ENCODE measurements around the gene CAMKK1.
A peak's percentile ranks its signal among the peaks of the same experiment; 100 is the strongest.
"Not testable (repeated sequence)": the region's sequence is repeated elsewhere in the genome, so short reads cannot be mapped to it uniquely, and the experiment has no call there.

Gene CAMKK1

DNA sequence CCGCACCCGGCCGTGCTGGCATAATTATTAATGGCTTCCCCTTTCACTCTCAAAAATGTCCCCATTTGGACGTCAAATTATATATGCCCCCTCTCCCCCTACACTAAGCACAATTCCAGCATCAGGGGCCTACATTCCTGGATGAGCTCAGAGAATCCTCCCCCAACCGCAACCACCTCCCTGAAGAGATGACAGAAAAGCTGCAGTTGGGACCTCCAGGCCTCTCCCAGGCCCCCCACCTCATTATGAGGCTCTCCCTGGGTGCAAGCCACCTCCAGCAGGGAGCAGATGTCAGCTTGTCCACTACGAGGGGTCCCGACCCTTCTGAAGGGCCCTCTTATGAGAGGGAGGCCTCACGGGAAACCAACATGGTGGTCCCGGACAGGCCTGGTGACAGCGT lies 28.3 kb downstream of the CAMKK1 start:
- Histone ChIP-seq H3K36me3 (peaks cover 11 to 64% (median 29%) of the 10 kb centered on the region in 3 donors), H3K4me3 (no peak overlapping the region), H3K9me3 (no peaks in the 10 kb centered on the region), H3K4me1 (peaks cover 0 to 12% (median 7%) of the 10 kb centered on the region in 4 donors), H3K27me3 (no peaks in the 10 kb centered on the region), H3K27ac (peak overlapping the region; percentile 13 to 44)
- DNase-seq: no peak
- intact Hi-C loops (cut with DNase I; ENCODE audit: low total_unique reads): loop anchor here (5.0 kb wide), 1 partner anchor 143 kb away; no protein-coding TSS in a partner anchor
- TF ChIP-seq, protein P1, sequence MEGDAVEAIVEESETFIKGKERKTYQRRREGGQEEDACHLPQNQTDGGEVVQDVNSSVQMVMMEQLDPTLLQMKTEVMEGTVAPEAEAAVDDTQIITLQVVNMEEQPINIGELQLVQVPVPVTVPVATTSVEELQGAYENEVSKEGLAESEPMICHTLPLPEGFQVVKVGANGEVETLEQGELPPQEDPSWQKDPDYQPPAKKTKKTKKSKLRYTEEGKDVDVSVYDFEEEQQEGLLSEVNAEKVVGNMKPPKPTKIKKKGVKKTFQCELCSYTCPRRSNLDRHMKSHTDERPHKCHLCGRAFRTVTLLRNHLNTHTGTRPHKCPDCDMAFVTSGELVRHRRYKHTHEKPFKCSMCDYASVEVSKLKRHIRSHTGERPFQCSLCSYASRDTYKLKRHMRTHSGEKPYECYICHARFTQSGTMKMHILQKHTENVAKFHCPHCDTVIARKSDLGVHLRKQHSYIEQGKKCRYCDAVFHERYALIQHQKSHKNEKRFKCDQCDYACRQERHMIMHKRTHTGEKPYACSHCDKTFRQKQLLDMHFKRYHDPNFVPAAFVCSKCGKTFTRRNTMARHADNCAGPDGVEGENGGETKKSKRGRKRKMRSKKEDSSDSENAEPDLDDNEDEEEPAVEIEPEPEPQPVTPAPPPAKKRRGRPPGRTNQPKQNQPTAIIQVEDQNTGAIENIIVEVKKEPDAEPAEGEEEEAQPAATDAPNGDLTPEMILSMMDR (IDR thresholded peaks at IDR 0.05): no peak

DNA sequence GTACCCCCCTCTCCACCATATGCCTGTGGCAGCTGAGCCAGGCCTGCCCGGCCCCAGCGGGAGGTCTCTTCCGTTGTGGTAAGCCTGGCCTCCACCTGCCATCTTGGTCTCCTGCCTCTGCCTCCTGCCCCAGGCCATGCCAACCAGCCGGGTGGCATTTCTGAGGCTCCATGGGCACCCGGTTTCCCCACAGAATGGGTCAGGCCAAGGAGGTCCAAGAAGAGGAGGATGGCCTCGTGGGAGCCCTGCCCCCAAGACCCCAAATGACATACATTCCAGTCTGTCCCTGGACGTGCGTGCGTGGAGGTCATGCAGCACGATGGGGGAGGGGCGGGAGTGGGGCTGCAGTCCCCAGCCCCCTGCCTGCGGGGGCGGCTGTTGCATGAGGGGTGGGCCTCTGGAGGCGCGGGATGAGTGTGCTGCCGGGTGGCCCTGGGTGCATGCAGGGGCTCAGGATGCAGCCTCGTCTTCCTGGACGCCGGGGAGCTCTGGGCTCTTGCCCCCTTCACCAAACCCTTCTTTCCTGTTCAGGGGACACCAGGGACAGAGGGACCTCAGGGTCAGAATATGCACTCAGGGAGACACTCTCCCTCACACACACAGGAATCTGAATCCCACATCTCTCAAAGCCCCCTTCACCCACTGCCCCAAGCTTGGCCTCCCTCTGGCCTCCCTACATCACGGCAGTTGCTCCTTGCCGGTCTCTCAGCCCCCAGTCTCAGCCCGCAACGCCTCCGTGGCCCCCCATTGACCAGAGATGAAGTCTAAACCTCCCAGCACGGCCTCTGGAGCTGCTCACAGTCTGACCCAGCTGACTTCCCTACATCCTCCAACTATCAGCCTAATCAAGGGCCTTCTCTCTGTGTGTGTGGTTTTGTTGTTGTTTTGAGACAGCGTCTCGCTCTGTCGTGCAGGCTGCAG lies 30.8 kb downstream of the CAMKK1 start:
- peaks cover 0 to 12% (median 7%) of the 10 kb centered on the region in 4 donors for H3K4me1 ChIP-seq
- DNase-seq: no peak
- H3K36me3 ChIP-seq: peaks cover 8 to 43% (median 25%) of the 10 kb centered on the region in 3 donors
- intact Hi-C loops (cut with DNase I; ENCODE audit: low total_unique reads): loop anchor here (5.0 kb wide), 1 partner anchor 145 kb away; no protein-coding TSS in a partner anchor
- H3K27me3 ChIP-seq: no peaks in the 10 kb centered on the region
- TF ChIP-seq, protein P1 (IDR thresholded peaks at IDR 0.05): no peak
- H3K27ac ChIP-seq: no peak overlapping the region
- H3K4me3 ChIP-seq: no peak overlapping the region
- H3K9me3 ChIP-seq: no peaks in the 10 kb centered on the region

DNA sequence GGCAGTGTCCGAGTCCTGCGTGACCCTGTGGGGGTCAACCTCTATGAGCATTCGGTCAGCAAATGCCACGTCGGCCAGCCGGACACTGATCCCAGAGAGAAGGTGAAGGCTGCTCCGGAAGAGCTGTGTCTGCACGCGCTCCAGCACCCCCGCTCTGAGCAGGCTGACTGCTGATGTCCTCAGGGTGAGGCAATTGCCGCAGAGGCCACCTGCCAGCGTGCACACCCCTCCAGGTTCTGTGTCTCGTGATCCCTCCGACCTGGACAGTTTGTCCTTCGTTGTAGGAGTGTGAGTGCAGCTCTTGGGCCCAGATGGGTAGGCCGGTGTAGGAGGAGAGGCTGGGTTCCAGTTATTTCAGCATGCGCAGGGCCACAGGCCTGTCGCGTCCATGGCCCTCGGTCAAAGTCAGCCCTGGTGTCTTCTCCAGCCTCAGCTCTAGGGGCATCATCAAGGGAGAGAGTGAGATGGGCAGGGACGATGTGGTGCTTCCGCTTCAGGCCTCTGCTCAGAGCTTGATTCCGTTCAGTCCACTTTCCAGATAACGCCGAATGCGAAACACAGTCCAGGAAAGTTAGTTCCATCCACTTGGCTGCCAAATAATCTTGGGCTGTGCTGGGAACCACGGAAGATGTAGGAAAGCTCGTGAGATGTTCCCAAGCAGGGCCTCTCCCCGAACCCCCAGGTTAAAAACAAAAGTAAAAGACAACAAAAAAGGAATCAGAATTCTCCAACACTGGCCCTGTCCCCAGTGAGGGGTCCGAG lies 31.7 kb downstream of the CAMKK1 start:
- TF ChIP-seq, protein P1 (IDR thresholded peaks at IDR 0.05): no peak
- Histone ChIP-seq H3K36me3 (peaks cover 8 to 43% (median 25%) of the 10 kb centered on the region in 3 donors), H3K4me1 (peaks cover 0 to 12% (median 7%) of the 10 kb centered on the region in 4 donors), H3K9me3 (no peaks in the 10 kb centered on the region), H3K27ac (no peak overlapping the region), H3K4me3 (no peak overlapping the region), H3K27me3 (no peaks in the 10 kb centered on the region)
- DNase-seq: no peak
- intact Hi-C loops (cut with DNase I; ENCODE audit: low total_unique reads): loop anchor here (5.0 kb wide), 1 partner anchor 146 kb away; no protein-coding TSS in a partner anchor

DNA sequence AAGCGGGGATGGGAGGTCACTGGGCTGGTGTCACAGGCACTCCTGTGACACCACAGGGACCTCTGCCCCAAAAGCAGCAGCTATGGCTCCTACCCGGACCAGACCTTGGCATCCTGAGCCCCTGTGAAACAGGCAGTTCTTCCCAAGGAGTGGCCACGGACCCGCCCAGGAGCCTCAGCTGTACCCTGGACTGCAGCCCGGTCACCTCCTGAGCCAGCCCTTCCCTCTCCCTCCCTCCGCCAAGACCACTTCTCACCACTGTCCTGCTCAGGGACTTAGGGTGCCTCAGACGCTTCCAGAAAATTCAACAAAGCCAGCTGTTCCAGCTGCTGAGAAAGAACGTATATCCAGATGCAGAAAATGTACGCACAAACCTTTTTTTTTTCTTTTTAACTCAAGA lies 32.9 kb downstream of the CAMKK1 start:
- DNase-seq: no peak
- TF ChIP-seq, protein P1 (IDR thresholded peaks at IDR 0.05): no peak
- no peak overlapping the region for H3K4me3 ChIP-seq
- H3K4me1 ChIP-seq: peaks cover 0 to 5% (median 3%) of the 10 kb centered on the region in 4 donors
- no peaks in the 10 kb centered on the region for H3K27me3 ChIP-seq
- no peak overlapping the region for H3K27ac ChIP-seq
- H3K9me3 ChIP-seq: no peaks in the 10 kb centered on the region
- intact Hi-C loops (cut with DNase I; ENCODE audit: low total_unique reads): loop anchor here (5.0 kb wide), 1 partner anchor 147 kb away; no protein-coding TSS in a partner anchor
- peaks cover 8 to 32% (median 25%) of the 10 kb centered on the region in 3 donors for H3K36me3 ChIP-seq

DNA sequence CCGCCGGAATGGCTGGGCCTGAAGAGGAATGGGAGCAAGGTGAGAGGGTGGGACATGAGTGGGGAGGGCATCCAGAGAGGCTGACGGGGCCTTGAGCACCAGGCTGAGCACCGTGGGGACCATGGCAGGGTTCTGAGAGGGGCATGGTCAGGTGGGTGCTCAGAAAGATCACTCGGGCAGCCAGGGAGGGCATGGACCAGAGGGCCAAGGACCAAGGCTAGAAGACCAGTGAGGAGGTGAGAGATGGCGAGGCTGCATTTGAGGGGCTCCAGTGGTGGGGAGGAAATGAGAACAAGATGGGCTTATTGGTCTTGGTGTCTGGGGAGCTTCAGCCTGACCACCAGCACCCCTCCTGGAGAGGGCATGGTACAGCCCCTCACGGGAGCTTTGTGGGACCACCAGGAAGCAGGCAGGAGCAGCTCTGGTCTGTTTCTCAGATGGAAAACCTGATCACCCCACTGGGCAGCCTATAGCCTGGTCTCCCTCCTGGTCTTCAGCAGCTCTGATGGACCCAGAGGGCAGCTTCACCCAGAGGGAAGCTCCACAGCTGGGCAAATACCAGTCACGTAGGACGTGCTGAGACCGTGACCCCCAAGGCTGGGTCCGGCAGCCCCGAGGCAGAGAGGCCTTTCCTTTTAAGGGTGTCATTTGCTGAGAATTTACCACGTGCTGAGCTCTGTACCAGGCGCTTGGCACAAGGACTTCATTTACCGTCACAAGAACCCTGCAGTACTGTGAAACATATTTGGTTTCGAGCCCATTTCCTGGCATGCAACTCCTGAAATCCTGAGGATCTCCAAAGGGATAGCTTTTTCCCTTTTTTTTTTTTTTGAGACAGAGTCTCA lies 35.4 kb downstream of the CAMKK1 start:
- H3K4me1 ChIP-seq: no peaks in the 10 kb centered on the region
- H3K9me3 ChIP-seq: no peaks in the 10 kb centered on the region
- TF ChIP-seq, protein P1 (IDR thresholded peaks at IDR 0.05): no peak
- H3K36me3 ChIP-seq: peaks cover 8 to 29% (median 25%) of the 10 kb centered on the region in 3 donors
- H3K4me3 ChIP-seq: no peak overlapping the region
- H3K27ac ChIP-seq: no peak overlapping the region
- intact Hi-C loops (cut with DNase I; ENCODE audit: low total_unique reads): no loop called here
- no peaks in the 10 kb centered on the region for H3K27me3 ChIP-seq
- no peak for DNase-seq

DNA sequence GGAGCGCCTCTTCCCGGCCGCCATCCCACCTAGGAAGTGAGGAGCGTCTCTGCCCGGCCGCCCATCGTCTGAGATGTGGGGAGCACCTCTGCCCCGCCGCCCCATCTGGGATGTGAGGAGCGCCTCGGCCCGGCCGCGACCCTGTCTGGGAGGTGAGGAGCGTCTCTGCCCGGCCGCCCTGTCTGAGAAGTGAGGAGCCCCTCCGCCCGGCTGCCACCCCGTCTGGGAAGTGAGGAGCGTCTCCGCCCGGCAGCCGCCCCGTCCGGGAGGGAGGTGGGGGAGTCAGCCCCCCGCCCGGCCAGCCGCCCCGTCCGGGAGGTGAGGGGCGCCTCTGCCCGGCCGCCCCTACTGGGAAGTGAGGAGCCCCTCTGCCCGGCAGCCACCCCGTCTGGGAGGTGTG lies 38.6 kb downstream of the CAMKK1 start:
- intact Hi-C loops (cut with DNase I; ENCODE audit: low total_unique reads); H3K4me3 ChIP-seq; H3K27ac ChIP-seq; H3K9me3 ChIP-seq; H3K36me3 ChIP-seq; H3K4me1 ChIP-seq; H3K27me3 ChIP-seq: not testable (repeated sequence)
- DNase-seq: peak in 1 of 2 donors; percentile 23

Measured in tibial artery (tissue), 4 donors.